Femur (tissue), 1 donor: ENCODE measurements around the gene SH3BP4.

ENCODE experiments used
- DNase-seq: peaks from one replicate; pipeline ENCODE4 v3.0.0-alpha.2; 2017

The SH3BP4 gene

GRCh38 chr2:234951664-234952269 lies at the start of gene SH3BP4:
TSS of gene SH3BP4 (plus strand) at chr2:234952017. CDS start at chr2:235035003, 82,986 bp downstream.
- peak; percentile 92 for DNase-seq

GRCh38 chr2:234904785-234905184 lies 47.0 kb upstream of the SH3BP4 start:
- DNase-seq: no peak

GRCh38 chr2:234905547-234906265 lies 46.1 kb upstream of the SH3BP4 start:
- peak; percentile 30 for DNase-seq

- DNase-seq: no peak
Measured at GRCh38 chr2:234910186-234910679, 41.6 kb upstream of the SH3BP4 start.

- peak; percentile 53 for DNase-seq
Measured at GRCh38 chr2:234911271-234911670, 40.5 kb upstream of the SH3BP4 start.

GRCh38 chr2:234912437-234912836 lies 39.4 kb upstream of the SH3BP4 start:
- no peak for DNase-seq

- no peak for DNase-seq
Measured at GRCh38 chr2:234913208-234913626, 38.6 kb upstream of the SH3BP4 start.

GRCh38 chr2:234914371-234915154 lies 37.3 kb upstream of the SH3BP4 start:
- DNase-seq: no peak

GRCh38 chr2:234916674-234917073 lies 35.1 kb upstream of the SH3BP4 start:
- DNase-seq: no peak

GRCh38 chr2:234917211-234917975 lies 34.4 kb upstream of the SH3BP4 start:
- DNase-seq: no peak

GRCh38 chr2:234919711-234920110 lies 32.1 kb upstream of the SH3BP4 start:
- no peak for DNase-seq

- no peak for DNase-seq
Measured at GRCh38 chr2:234920836-234921235, 31.0 kb upstream of the SH3BP4 start.

- no peak for DNase-seq
Measured at GRCh38 chr2:234929002-234929401, 22.8 kb upstream of the SH3BP4 start.

GRCh38 chr2:234930397-234930796 lies 21.4 kb upstream of the SH3BP4 start:
- no peak for DNase-seq

- no peak for DNase-seq
Measured at GRCh38 chr2:234931371-234931770, 20.4 kb upstream of the SH3BP4 start.

GRCh38 chr2:234932591-234933168 lies 19.1 kb upstream of the SH3BP4 start:
- no peak for DNase-seq

GRCh38 chr2:234935311-234935710 lies 16.5 kb upstream of the SH3BP4 start:
- no peak for DNase-seq

- no peak for DNase-seq
Measured at GRCh38 chr2:234939576-234939975, 12.2 kb upstream of the SH3BP4 start.

- no peak for DNase-seq
Measured at GRCh38 chr2:234939996-234940395, 11.8 kb upstream of the SH3BP4 start.

GRCh38 chr2:234940527-234940926 lies 11.3 kb upstream of the SH3BP4 start:
- no peak for DNase-seq

GRCh38 chr2:234945339-234945873 lies 6.4 kb upstream of the SH3BP4 start:
- no peak for DNase-seq

GRCh38 chr2:234947556-234947955 lies 4.3 kb upstream of the SH3BP4 start:
- DNase-seq: no peak
